ENCODE data around the gene LIM2.
"Not testable (repeated sequence)": the region's sequence is repeated elsewhere in the genome, so short reads cannot be mapped to it uniquely, and the experiment has no call there.

The LIM2 gene, protein sequence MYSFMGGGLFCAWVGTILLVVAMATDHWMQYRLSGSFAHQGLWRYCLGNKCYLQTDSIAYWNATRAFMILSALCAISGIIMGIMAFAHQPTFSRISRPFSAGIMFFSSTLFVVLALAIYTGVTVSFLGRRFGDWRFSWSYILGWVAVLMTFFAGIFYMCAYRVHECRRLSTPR

DNA sequence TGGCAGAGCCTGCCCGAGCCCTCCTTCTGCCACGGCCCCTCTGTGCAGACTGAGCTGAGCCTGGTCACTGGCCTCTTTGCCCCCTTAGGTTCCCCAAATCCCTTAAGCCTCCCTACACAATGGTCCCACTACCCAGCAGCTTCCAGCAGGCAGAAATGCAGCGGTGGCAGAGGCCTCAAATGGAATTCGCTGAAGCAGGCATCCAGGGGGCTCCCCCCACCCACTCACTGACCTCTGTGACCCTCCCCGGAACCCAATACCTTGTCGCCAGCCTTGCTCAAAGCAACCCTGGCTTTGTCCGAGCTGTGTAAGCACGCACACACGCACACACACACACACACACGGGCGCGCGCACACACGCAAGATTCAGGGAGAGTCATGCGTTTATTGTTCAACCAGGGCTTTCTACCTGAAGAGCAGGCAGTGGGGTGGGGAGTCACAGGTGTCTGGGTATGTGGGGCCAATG lies at the start of gene LIM2:
Gene LIM2 (minus strand): TSS at position 51 of the 466 bp plus-strand sequence. CDS start 531 bp downstream, outside the sequence.
- no peak for DNase-seq

DNA sequence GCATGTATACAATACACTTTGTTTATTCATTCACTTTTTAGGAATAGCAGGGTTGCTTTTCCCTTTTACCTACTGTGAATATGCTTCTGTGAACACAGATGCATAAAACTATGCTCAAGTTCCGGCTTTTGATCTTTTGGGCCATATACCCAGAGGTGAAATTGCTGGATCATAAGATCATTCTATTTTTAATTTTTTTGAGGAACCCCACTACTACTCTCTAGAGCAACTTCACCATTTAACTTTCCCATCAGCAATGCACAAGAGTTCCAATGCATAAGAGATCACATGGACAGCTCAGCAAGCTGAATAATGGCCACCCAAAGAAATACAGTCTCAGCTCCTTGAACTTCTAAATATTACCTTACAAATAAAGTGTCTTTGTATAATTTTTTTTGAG lies 46.7 kb upstream of the LIM2 start:
- DNase-seq: no peak

DNA sequence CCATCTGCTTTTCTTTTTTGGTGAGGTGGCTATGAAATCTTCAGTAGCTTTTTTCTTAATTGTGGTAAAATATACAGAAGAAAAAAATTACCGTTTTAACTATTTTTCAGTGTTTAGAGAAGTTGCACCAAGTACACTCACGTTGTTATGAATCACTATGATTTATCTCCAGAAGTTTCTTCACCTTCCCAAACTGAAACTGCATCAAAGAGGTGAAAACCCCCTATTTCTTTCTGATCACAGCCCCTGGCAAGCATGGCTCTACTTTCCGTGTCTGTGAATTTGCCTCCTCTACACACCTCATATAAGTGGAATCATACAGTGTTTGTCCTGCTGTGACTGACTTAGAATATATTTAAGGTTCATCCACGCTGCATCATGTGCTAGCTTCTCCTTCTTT lies 45.3 kb upstream of the LIM2 start:
- no peak for DNase-seq

DNA sequence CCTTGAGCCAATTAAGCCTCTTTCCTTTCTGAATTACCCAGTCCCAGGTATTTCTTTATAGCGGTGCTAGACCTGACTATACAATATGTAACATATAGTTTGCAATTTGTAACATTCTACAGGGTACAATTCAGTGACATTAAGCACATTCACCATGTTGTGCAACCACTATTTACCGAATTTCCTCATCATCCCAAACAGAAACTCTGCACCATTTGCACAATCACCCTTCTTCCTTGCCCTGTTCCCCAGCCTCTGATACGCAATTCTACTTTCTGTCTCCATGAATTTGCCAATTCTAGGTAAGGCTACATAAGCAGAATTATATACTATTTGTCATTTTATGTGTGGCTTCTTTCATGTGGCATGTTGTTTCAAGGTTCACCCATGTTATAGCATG lies 43.4 kb upstream of the LIM2 start:
- no peak for DNase-seq

DNA sequence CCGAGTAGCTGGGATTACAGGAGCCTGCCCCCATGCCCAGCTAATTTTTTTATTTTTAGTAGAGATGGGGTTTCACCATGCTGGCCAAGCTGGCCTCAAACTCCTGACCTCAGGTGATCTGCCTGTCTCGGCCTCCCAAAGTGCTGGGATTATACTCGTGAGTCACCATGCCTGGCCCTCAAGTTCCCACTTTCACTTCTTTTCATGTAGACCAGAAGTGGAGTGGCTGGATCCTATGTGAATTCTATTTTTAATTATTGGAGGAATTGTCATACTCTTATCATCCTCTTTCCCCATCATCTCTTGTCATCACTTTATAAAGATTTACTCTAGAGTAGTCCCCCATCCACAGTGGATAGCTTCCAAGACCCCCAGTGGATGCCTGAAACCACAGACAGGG lies 42.4 kb upstream of the LIM2 start:
- no peak for DNase-seq

DNA sequence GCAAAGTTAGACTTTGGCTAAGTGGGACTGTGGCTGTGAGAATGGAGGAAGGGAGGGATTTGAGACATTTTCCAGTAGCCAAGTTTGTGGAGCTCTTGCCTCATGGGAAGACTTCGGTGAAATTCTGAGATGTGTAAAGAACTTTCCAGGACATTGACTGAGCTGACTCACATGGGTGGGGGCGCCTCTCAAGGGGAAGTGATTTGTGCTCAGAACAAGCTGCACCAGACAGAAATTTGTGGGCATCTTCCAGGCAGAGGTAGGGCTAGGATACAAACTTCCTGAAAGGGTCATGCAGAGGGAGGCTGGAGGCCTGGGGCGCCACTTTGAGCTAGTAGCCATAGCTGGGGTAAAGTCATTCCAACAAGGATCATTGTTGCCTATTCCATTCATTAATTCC lies 39.4 kb upstream of the LIM2 start:
- no peak for DNase-seq

DNA sequence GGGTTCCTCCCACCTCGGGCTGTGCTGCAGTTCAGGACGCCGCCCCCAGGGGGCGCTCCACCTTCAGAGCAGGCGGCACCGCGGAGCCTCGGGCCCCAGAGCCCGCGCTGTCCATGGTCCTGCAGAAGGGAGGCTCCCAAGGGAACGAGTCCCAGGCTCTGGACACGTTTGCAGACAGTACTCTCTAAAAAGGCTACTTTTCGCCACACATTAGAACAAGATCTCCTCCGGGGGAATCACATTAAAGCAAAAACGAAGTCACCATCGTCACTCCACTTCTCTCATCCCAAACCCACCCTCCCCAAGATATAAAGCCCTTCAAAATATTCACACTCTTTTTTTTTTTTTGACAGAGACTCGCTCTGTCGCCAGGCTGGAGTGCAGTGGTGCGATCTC lies 34.3 kb upstream of the LIM2 start:
- DNase-seq: no peak

DNA sequence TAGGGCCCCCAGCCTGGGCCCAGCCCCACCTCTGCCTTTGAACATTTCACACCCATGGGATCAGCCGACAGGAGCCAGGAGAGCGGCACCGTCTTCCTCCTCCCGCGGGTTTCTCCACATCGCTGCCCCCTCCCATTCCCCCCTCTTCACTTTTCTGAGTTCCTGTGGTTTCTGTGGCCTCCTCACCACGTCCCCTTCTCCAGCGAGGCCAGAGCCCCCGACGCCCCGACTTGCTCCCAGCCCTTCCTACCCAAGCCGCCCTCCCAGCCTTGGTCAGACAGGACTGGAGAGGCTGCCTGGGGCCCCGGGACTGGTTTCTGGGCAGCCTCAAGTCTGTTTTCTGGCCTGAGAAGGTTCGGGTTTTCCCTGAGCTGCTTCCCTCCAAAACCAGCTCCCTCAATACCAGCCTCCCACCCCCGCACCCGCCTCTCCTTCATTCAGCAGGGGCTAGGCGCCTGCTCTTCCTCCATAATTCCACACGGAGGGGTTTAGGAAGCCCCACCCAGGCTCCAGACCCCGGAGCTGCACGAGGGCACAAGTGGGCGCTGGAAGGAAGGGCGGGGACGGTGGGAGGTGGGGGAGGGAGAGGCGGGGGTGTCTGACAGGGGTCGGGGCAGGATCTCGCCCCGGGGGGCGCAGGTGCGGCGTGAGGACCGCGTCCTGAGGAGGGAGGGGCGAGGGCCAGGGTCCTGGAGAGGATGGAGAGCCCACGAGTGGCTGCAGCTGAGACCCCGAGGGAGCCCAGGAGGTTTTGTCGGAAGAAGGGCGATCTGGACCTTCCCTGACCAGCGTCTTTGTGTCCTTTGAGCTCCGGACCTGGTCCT lies 33.7 kb upstream of the LIM2 start:
- DNase-seq: no peak

DNA sequence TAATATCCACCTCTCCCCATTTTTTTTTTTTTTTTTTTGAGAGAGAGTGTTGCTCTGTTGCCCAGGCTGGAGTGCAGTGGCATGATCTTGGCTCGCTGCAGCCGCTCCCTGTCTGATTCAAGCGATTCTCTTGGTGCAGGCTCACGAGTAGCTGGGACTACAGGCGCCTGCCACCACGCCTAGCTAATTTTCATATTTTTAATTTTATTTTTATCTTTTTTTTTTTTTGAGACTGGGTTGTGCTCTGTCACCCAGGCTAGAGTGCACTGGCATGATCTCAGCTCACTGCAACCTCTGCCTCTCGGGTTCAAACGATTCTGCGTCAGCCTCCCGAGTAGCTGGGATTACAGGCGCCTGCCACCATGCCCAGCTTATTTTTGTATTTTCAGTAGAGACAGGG lies 32.7 kb upstream of the LIM2 start:
- DNase-seq: not testable (repeated sequence)

DNA sequence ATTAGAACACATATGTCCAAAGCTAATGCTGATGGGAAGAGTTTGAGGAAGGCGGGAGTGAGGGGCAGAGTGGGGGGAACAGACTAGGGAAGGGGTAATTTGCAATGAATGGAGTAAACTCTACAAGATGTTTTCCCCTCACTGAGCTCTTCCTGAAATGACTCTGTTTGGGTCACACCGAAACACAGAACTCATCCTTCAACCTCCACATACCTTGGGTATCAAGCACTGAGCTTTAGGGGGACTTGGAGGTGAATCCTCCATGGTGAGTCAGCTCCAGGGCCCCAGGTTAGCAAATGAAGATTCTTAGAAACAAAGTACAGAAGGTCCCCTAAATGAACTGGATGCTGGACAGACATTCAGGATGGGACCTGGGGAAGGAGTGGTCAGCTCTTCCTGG lies 30.9 kb upstream of the LIM2 start:
- DNase-seq: no peak

DNA sequence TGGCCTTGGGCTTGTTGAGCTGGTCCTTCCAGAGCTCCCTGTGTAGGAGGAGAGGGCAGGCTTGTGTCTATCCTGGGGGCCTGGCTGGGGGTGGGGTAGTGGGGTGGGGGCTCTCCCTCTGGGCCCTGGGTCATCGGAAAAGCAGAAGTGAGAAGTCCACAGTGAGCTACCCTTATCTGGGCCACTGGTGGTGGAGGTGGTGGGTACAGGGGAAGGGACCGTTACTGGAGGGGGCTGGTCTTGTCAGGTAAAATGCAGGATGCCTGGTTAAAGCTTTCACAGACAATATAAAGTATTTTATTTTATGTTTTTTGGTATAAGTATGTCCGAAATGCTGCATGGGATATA lies 30.0 kb upstream of the LIM2 start:
- DNase-seq: no peak

DNA sequence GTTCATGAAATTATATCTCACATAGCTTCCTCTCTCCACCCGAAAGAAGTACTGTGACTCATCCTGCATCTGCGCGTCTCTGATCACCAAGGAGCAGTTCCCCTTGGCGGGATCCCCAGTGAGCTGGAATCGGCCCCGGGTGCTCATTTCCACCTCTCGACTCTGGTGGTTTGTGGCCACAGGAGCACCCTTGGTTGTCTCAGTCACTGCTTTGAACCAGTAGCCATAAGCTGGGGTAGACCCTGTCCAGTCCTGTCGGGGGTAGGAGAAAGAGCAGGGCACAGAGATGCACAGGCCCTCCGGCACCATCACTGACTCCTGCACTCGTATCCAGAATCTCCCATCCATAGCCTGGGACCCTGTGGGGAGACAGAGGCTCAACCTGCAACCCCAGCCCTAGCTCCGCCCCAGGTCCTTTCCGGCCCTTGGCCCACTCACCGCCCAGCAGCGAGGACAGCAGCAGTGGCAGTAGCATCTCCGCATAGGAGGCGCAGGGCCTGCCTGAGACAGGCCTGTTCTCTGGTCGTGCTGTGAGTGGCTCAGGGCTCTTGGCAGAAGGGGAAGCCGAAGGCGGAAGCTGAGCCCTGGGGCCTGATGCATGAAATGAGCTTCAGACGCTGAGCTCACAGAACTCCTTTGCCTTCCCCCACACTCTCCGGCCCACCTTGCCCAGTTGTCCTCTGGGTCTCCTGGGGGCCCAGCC lies 29.5 kb upstream of the LIM2 start, which contains the start of gene SIGLEC10:
Gene SIGLEC10 (minus strand): TSS at position 536 of the 703 bp plus-strand sequence. CDS start 61 bp downstream, at position 475.
- DNase-seq: no peak

DNA sequence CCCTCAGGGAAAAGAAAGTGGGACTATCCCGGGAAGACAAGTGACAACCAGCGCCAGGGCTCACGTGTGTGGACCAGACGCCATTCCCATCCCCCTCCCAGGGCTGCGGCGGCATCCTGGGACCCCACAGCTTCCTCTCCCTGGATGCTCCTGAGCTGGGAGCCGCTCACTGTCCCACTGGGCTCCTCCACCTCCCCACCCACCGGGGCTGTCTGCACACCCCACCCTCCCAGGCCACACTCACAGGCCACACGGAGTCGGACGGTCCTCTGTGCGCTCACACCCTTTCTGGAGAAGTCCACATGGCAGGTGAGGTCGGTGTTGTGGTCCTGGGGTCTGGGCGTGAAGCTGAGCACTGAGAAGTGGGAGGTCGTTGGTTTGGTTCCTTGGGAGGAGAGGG lies 28.6 kb upstream of the LIM2 start:
- DNase-seq: not testable (repeated sequence)

DNA sequence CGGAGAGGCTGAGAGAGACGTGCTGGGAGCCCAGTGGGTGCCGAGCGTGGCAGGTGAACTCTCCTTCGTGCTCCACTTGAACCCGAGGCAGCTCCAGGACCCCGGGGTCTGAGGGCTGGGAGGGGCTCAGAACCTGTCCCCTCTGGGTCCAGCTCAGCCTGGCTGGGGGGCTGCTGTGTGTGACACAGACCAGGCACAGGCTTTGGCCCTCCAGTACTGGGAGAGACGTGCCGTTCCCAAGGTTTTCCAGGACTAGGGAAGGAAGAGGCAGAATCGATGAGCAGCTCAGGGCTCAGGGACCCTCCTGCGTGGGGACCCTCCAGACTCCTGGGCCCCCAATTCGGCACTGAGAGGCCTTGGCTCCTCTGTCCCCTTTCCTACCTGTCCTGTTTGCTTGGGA lies 27.4 kb upstream of the LIM2 start:
- no peak for DNase-seq

DNA sequence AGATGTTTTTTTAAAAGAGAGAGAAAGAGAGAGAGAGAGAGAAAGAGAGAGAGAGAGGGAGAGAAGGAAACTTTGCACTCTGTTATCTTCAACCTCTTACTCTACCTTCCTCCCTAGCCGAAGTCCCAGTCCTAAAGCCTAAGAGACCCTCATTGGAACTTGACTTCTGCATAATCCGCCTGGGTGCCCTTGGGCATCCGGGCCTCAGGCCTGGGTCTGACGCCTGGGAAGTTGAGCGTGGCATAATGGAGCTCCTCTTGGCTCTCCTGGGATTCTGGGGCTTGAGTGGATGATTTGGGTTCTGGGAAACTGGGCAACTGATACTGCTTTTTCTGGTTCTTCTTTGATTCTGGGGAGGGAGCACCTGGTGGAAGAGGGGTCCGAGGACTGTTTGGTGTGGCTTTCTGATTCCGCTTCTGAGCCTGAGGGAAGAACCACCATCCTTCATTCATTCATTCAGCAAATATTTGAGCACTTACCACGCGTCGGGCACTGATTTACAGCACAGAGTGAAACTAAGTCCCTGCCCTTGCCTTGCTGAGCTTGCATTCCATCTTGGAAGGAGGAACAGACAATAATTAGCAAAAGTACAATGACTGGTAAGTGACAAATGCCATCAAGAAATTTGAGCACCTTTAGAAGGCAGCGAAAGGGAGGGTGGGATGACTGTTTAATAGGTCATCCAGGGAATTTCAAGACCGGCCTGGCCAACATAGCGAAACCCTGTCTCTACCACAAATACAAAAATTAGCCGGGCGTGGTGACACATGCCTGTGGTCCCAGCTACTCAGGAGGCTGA lies 23.4 kb upstream of the LIM2 start:
- DNase-seq: no peak

DNA sequence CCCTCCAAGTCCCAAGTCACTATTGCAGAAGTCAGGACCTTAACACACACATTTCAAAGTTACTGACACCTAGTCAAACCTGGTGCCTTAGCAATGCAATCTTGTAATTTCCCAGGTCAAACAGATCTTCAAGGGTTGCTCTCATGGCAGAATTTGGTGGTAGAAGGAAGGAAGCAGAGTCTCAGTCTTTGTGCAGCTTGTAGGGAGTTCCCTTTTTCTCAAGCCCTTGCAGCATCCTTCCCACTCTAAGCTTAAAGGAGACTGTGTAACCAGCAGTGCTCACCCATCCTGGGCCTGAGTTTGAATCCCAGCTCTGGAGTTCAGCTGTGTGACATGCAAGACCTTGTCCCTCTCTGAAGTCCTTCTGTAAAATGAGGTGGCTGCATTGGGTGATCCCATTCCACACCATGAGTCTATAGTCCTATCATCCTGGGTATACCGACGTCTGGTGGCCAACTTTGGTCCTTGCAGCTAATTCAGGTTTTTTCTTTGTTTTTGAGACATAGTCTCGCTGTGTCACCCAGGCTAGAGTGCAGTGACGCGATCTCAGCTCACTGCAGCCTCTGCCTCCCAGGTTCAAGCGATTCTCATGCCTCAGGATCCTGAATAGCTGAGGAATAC lies 19.8 kb upstream of the LIM2 start:
- no peak for DNase-seq

DNA sequence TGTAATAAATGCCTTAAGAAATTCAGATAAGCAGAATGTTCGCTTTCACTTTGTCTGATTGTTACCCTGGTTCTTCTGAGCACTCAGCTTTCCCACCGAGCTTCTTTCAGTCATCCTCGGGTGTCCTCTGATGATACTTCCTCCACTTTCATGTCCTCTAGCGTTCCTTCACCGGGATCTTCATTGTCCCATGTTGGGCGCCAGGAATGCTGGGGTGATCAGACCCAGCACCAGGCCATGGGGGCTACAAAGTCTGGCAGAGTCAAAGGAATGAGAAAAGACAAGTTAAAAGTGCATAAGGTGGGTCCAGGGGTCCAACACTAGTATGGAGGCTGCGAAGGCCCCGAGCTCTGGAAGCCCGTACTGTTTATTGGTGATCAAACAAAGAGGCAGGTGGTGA lies 14.3 kb upstream of the LIM2 start:
- DNase-seq: no peak

DNA sequence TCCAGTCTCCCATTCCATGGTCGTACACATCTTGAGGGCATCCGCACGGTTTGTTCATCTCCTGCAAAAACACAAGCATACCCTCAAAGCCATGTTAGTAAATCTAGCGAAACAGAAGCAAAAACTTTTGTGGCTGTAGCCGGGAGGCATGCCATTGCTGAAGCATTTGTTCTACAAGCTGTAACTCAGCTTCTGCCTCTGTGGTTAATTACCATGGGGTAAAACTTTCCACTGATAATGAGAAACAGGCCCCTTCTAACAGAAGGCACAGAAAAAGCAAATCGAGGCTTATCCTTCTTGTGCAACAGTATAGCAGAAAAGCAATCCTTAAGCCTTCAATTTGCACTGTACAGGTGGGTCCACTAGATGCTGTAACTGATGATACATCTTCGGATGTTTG lies 12.2 kb upstream of the LIM2 start:
- DNase-seq: not testable (repeated sequence)

DNA sequence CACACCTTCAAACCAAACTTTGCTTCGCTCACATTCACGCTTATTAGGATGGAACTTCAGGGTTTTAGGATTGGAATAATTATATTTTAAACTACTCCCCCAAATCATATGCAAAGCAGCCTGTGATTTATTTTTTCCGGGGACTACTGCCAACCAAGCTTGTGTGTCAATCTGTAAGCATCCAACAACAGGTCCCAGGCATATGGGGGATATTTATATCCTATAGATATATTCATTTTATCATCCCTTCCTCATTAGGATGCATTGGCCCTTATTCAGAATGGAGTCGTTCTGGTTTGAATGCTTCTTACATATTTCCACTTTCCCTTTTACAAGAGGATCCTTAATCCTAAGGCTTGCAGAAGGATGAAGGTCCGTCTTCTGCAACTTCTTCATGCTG lies 11.5 kb upstream of the LIM2 start:
- DNase-seq: no peak

DNA sequence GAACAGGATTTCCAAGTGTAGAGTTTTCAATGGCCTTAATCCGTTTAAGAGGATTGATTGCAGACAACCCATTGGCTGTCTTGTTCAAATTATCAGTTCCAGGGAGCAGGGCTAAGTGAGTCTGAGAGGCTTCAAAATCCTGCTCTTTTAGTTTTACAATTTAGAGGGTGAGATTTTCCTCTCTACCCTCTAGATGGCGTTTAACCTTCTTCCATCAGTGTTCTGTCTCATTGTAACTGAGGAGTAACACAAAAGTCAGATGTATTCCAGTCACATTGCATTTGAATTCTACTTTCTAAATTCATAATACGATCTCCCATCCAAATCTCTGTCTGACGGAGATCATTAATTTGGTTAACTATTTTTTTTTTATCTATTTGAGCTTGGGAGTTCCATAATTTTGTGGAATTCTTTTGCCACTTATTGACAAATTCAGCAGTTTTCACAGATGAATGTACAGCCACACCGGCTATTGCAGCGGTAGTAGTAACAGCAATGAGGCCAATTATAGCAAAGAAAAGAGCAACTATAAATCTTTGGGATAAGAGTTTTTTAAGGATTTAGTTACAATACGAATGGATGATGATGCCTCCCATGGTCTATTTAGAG lies 10.4 kb upstream of the LIM2 start:
- DNase-seq: no peak

DNA sequence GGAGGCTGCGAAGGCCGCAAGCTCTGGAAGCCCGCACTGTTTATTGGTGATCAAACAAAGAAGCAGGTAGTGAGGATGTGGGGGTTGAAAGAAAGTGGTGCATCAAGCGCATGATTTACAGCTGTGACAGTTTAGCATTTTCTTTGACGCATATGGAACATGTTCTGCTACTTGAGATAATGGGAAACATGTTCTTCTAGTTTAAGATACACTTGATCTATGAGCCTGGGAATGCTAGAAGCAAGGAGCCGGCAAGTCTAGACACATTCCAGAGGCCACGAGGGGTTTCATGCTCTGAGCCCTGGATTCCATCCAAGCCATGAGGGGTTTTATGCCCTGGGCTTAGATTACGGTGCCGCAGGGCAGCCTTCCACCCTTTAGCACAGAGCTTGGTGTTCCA lies 9.7 kb upstream of the LIM2 start:
- not testable (repeated sequence) for DNase-seq

DNA sequence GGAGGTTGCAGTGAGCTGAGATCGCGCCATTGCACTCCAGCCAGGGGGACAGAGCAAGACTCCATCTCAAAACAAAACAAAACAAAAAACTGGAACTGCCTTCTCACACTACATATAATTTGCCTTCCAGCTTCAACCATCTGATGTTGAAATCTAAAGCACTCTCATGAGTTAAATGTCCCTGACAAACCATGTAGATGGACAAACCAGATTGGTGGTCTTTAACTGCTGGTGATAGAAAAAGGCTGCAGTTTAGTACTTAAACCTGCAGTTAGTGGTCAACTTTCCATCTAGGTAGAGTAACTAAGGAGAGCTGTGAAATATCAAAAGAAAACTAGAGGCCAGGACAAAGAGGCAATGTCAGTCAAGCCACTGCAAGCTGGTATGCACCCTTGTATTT lies 8.4 kb upstream of the LIM2 start:
- no peak for DNase-seq

Measured in cortex of kidney (tissue), 1 donor.